Stimulated activated CD4-positive, alpha-beta T cell treated with anti-CD3 and anti-CD28 coated beads, Interleukin-12 subunit alpha, Interleukin-12 subunit beta, amount 100 ng/mL, for 48 hours (primary cell): ENCODE measurements around the gene EXOSC2.

Source experiments
- DNase-seq, 3 donors: peaks; one replicate each; pipeline ENCODE4 v3.0.0-alpha.2; 2020; ENCODE audit warnings: low read depth in 2 of 3, low spot score in 1 of 3

The EXOSC2 gene, protein sequence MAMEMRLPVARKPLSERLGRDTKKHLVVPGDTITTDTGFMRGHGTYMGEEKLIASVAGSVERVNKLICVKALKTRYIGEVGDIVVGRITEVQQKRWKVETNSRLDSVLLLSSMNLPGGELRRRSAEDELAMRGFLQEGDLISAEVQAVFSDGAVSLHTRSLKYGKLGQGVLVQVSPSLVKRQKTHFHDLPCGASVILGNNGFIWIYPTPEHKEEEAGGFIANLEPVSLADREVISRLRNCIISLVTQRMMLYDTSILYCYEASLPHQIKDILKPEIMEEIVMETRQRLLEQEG

DNA sequence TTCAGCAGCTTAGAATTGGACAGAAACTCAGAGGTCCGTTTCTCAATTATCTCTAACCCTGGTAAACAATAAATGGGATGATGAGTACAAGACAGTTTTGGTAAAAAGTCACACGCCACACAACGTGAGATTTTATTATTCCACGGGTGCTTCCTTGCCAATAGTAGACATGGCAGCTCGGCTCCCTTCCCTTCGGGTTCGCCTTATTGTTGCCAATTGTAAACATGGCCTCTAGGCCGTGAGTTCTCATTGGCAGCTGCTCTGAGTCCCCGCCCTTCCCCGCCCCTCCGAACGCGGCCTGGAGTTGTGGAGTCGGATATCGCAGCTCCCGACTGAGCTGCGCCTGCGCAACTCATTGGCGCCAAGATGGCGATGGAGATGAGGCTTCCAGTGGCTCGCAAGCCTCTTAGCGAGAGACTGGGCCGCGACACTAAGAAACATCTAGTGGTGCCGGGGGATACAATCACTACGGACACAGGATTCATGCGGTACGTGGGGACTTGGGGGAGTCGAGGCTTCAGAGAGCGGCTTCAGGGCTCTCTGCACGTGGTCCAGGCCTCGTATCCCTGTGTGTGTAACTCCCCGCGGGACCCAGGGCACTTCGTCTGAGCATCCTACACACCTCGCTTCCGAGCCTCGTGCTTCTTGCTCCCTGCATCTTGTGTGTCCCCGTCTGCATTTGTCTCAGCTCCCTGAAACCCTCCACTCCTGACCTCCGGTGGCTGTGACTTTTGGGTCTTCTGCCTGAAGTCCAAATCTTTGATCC is at the start of gene EXOSC2:
Gene EXOSC2, plus strand, starts transcription at position 355 of the 766 bp plus-strand sequence. Its CDS starts 12 bp downstream, at position 367.
- peak; percentile 94 to 98 (median 98) for DNase-seq

DNA sequence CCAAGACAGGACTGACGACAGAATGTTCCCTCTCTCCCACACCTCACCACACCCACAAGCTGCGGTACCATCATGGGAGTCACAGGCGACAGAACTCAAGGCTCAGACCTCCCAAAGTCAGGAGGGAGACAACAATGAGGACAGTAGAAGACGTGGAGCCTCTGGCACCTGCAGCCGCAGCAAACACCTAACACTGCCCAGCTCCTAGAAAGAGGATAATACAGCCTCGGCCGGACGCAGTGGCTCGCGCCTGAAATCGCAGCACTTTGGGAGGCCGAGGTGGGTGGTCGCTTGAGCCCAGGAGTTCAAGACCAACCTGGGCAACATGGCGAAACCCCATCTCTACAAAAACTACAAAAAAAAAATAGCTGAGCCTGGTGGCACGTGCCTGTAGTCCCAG is 42.4 kb upstream of the EXOSC2 start:
- no peak for DNase-seq

DNA sequence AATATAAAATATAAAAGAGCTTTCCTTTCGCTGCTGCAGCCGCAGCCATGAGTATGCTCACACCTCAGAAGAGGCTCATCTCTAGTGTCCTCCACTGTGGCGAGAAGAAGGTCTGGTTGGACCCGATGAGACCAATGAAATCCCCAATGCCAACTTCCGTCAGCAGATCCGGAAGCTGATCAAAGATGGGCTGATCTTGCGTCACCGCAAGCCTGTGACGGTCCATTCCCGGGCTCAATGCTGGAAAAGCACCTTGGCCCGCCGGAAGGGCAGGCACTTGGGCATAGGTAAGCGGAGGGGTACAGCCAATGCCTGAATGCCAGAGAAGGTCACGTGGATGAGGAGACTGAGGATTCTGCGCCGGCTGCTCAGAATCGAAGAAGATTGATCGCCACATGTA is 41.8 kb upstream of the EXOSC2 start:
- no peak for DNase-seq

DNA sequence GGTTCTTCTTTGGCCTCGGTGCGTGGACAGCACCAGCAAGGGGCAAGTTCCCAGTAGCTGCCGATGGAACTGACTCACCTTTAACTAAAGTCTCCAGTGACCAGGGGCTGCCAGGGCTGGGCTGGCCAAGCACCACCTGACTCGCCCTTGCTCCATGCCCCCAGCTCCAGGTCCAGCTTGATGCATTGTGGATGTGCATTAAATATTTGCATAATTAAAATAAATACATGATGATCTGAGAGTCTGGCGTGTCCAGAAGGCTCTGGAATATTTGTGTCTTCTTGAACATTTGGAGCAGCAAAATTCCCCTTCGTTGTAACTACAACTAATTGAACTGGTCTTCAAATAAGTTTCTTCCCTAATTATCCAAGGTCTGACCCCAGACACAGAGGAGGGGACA is 38.7 kb upstream of the EXOSC2 start:
- DNase-seq, result no peak

DNA sequence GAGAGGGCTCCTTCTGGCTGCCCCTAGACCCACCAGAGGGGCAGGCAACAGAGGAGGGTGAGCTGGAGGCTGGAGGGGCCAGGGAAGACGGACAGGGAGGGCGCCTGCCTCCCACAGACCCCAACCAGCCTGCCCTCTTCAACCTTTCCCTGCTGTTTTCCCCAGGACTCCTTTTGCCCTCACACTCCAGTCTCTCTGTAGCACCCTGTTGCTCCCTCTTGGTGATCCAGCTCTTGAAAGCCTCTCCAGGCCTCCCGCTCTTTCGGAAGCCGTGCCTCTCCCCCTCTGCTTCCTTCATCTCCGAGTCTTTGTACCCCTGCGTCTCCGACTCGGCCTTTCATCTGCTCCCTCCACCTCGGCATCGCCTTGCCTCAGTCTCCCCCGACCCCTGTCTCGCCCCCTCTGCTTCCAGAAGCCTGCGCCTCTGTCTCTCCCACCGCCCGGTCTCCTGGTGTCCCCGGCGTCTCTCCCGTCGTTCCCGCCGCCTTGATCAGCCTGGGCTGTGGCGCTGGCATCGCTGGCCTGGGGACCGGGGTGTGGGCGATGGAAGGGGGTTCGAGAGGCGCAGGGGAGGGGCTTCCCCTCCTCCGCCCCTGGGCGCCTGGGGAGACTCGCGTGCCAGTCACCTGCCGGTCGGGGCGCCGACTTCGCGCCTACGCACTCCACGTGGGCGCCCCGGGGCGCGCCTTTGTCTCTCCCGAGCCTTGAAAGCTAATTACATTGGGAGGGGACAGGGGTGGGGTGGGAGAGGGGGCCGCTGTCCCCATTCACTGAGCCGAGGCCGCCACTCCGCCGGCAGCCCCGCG is 34.5 kb upstream of the EXOSC2 start:
- no peak for DNase-seq

DNA sequence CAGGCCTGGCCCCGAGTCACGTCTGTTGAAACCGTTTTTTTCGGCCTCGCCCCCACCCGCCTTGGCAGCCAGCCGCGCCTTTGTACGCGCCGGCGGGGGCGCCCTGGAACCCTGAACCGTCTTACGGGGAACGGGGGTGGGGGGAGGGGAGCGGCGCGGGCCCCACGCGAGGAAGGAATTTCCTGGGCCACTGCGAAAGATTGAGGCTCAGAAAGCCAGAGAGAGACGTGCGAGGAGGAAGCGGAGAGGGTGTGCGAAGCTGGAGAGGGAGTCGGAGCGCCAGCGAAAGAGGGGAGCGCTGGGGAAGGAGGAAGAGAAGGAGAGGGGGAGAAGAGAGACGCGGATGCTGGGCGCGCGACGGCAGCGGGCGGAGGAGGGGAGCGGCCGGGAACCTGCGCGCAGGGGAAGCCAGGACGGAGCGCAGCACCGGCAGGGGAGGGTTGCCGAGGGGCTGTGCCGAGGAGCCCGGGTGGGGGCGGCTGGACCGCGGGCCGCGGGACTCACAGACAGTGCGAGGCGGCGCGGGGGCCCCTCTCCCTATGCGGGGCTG is 33.8 kb upstream of the EXOSC2 start:
- no peak for DNase-seq

DNA sequence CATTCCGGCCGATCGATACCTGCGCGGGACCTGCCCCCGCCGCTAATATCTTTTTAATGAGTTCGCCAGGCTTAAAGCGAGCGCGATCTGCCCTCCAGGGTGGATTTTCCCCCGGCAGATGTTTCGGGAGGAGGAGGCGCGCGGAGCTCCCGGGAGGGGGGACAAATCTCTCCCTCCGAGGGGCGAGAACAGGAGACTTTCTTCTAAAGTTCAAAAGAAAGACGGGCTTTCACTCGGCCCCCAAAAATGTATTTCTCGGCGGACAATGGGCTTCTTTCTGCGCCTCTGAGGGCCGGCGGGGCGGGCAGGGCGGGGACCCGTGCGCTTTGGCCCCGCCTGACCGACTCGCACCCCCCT is 33.3 kb upstream of the EXOSC2 start:
- DNase-seq, result no peak

DNA sequence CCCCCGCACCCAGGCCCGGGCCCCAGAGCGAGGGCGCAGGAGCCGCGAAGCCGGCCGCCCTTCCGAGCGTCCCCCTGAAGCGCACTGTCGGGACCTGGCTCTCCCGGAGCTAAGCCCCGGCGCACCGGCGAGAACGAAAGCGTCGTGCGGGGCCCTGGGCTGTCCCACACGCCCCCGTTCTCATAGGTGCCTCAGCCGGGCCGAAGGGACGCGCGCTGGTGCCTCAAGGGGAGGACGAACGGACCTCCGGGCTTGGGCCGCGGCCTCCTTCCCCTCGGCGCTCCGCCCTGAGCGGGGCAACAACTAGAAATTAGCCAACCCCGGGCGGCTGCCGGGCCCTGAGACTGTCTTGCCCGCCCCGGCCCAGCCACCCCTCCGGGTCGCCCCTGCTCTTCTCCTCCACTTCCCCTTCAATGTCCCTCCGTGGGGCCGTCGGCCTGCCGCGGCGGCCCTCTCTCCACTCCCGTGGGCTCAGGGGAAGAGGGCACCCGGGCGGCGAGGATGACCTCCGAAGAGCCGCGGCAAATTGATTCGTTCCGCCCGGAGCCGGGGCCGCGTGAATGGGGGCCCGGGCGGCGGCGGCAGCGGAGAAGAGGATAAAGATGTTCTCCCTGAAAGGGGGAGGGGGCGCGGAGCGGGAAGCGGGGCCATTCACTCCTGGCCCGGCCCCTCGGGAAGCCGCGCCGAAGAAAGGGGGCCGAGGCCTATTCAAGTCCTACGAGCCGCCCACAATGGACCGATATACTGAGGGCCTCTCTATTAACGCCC is 32.7 kb upstream of the EXOSC2 start:
- DNase-seq, result no peak

DNA sequence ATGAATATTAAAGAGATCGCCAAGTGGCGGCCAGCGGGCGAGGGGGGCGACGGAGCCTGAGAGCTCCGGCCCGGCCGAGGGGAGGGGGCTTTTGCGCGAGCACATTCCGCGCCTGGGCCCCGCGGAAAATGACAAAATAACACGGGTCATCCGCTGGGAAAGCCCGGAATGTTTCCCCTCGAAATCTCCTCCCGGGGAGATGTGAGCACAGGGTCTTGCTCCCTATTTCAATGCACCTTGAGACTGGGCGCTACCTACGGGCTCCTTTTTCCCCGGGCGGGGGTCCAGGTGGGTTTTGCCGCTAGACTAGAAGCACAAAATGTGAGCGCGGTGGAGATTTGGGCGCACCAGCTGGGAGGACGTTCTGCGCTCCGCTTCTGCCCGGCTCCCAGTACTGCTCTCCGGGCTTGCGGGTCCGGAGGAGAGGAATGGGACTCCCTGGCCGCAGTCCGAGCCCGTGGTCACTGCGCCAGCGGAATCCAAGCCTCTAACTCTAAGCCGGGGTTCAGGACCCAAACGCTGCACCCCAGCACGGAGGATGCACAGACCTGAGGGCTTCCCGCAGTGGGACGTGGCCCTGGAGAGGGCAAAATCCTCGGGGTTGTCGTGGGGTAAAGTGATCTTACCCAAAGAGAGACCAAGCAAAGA is 32.0 kb upstream of the EXOSC2 start:
- no peak for DNase-seq

DNA sequence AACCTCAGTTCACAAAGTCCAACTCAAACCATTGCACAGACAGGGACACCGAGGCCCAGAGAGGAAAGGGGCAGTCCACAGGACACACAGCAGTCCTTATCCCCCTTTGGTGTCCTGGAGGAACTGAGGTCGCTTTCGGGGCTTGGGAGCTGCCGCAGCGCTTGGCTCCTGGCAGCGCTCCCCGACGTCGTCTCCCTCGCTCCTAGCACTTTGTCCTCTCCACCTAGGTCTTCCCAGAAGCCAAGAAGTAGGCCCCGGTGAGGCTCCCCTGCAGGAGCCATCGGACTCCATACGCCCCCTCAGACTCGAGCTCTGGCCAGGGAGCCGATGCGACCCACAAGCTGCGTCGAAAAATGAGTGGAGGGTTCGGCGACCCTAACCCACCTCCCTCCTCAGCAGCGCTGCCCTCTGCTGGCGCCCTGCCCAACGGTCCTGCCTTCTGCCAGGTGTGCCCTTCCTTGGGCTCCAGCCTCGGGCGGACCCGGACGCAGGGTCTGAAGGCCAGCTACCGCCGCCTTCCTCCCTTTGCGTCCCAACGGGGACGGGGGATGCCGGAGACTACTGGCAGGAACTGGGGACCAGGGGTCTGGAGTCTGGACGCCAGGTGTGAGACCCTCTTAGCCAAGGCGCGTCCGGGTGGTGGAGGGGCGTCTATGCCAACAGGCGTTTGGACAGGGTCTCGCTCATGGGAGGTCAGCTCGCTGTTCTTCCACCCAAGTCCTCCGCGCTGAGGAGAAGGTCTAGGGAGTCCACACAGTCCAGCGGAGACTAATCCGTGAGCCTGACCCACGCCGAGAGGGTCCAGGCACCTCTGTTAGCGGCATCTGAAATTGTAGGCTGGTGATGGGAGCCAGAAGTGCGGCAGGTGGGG is 31.2 kb upstream of the EXOSC2 start:
- no peak for DNase-seq

DNA sequence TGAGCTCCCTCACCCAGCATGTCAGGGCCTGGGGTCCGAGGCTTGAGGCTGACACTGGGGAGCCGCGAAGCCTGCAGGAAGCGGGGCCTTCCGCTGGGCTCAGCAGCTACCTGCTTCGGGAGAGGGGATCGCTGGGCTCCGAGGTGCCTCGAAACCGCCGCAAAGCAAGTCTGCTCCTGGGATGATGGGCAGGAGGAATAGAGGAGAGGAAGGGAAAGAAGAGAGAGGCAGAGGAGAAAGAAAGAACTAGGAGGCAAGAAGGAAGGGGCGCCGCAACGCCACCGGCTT is 30.7 kb upstream of the EXOSC2 start:
- no peak for DNase-seq

DNA sequence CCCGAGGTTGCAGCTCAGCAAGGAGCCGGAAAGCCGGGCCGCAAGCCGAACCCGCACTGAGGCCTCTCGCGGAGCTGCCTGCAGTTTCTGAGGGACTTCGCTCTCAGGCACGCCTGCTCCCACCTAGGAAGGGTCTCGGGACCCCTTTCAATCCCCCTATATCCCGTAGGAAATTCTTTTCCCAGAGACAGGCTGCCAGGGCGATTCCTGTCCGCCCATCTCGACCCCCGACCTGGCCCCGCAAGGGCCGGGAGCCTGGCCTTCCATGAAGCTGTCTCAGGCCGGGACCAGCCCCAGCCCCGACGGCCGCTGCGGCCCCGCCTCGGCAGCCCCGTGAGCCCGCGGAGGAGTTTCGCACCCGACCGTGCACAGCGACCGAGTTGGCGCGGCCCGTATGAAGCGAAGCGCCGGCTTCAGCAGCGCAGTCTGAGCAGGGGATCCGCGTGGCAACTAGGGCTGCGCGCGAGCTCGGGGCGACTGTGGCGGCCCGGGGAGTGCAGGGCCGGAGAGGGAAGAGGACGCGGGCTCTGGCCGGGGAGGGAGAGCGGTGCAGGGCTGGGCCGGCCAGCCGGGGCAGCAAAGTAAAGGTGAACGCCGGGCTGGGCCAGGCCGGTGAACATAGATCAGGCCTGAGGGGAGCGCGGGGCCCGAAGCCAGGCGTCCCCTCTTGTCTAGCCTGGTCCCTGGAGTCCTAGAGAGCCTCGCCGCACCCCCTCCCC is 30.2 kb upstream of the EXOSC2 start:
- no peak for DNase-seq

DNA sequence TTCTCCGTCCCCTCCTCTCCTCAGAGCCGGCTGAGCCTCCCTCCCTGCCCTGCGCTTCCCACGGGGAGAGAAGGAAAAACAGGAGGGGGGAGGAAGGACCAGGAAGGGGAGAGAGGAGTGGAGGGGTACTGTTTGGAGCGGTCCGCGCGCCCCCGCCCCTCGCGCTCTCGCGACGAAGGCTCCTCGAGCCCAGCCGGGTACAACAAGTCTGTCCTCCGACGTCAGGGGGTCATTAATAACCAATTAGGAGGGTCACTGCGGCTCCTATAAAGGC is 29.7 kb upstream of the EXOSC2 start:
- DNase-seq, result no peak

DNA sequence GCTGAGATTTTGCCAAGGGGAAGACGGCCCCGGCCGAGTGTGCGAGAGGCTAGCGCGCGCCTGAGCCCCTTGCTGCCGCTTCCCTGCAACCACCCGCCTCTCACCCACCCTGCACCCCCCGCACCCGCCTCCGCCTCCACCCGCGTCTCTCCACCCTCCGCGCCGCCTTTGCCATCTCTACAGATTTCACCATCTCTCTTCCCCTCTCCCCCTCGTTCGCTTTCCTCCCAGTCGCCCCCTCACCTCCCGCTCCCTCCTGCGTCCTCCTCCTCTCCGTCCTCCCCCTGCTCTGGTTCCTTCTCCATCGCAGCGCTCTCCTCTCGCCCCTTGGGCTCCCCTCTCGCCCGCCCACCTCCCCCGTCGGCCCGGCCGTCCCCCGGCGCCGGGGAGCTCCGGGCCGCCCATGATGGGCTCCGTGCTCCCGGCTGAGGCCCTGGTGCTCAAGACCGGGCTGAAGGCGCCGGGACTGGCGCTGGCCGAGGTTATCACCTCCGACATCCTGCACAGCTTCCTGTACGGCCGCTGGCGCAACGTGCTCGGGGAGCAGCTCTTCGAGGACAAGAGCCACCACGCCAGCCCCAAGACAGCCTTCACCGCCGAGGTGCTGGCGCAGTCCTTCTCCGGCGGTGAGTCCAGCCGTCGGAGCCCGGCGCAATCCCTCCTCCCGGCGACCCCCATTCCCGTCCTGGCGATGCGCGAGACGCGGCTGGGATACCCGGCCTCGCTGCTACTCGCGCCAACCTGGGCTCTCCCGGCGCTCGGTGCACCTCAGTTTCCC is 29.1 kb upstream of the EXOSC2 start, which contains the start of gene PRDM12:
Gene PRDM12, plus strand, starts transcription at position 344 of the 778 bp plus-strand sequence. Its CDS starts 60 bp downstream, at position 404.
- no peak for DNase-seq

DNA sequence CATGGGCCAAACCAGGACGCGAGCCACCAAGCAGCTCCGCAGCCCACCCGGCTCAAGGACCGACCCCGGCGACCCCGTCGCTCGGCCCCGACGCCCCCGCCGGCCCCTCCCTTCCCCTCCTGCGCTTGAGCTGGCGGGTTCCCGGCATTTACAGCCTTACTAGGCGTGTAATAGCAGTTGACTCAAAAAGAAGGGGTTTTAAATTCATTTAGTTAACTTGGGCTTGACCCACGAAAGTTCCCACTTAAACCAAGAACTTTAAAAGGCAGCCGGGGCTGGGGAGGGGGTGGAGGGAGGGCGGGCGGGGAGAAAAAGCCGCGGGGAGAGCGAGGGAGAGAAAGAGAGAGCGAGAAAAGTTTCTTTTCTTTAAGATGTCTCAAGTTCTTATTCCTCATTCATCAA is 28.6 kb upstream of the EXOSC2 start:
- no peak for DNase-seq

DNA sequence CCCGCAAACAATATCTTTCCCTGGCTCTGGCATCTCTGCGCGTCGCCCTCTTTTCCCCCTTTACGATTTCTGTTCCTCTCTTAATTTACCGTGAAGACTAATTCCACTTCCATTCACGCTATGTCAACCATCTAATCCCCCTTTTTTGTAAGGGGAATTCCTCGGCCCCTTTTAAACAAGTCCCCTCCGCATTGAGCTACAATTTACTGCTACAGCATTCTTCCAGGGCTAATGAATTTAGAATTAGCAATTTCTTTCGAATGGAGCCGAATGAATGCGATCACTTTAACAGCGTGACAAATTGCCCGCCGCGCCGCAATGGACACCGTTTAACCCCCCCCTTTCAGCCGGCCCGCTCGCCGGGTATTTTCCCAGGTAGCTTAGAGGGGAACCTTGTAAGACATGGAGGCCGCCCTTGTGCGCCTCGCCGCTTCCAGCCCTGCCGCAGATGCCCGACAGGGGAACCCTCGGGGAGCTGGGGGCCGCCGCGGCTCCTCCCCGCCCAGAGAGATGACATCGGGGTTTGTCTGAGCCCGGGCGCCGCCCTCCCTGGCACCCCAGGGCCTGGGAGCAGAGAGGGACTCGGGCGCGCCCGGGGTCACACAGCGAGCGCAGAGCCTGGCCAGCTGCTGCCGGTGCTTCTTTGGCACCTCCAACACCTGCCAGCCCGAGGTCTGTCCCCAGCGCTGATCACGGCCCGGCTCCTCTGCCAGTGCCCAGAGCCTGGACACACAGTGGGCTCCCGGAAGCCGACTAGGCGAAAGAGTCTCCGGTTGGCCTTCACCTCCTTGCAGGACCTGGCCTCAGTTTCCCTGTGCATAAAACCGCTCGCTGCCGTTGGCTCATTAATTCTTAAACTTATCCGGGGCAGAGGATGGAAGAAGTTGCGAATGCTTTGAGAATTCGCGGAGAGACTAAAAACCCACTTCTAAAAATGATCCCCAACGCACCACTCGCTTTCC is 27.9 kb upstream of the EXOSC2 start:
- no peak for DNase-seq

DNA sequence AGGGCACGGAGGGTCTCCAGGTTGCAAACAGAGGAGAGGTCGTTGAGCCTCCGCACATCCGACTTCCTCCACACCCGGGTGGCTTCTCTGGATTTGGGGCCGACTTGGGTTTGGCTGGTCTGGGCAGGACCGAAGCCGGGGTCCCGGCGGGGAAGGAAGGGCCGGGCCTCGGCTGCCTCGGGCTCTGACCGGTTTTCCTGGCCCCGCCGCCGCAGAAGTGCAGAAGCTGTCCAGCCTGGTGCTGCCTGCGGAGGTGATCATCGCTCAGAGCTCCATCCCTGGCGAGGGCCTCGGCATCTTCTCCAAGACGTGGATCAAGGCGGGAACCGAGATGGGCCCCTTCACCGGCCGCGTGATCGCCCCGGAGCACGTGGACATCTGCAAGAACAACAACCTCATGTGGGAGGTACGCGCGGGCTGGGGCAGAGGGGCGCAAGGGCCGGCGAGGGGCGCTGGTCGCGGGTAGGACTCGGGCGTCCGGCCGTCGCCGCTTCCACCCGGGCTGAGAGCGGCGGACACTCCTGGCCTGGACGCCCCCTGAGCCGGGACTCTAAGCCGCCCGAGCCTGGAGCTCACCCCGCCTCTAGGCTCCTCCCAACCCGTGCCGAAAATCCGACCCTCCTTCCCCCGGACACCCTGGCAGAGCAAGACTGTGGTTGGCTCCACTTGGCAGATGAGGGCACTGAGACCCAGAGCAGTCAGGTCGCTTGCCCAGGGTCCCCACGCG is 27.0 kb upstream of the EXOSC2 start:
- DNase-seq, result no peak
